ENCODE data around the gene CBLN3.
"Not testable (repeated sequence)": the region's sequence is repeated elsewhere in the genome, so short reads cannot be mapped to it uniquely, and the experiment has no call there.

- TF ChIP-seq CTCF (IDR thresholded peaks at IDR 0.05; ENCODE audit: low read length); EZH2 (IDR thresholded peaks at IDR 0.05; ENCODE audit: borderline replicate concordance, low read length): not testable (repeated sequence)
These were observed 41.9 kb downstream of the CBLN3 start for GRCh38 chr14:24387579-24387978.

All from OCI-LY1 (cell line).